SK-N-SH (cell line): ENCODE data around the gene PRDM11.

ENCODE experiments used
- CTCF ChIP-seq: fragments of 200-600 bp; sonication (generic); IDR thresholded peaks from 2 replicates; pipeline ENCODE4 v1.6.1; 2017; ENCODE audit warnings: antibody characterized with exemption, mild to moderate bottlenecking, moderate library complexity
- EP300 ChIP-seq, 2 experiments: IDR thresholded peaks; 2 replicates each; pipeline versions ENCODE4 v1.4.0 to v1.6.1; 2012; ENCODE audit warnings: borderline replicate concordance in 1 of 2, low read depth in 1 of 2, low read length in 1 of 2
- EZH2phosphoT487 ChIP-seq: fragments of 200-600 bp; sonication (generic); IDR thresholded peaks from 2 replicates; pipeline ENCODE4 v1.6.1; 2017; ENCODE audit warnings: low read depth, mixed run types, mild to moderate bottlenecking, antibody characterized with exemption, moderate library complexity, borderline replicate concordance
- FOSL2 ChIP-seq: IDR thresholded peaks from 2 replicates; pipeline ENCODE4 v1.4.0; 2012; ENCODE audit warnings: low read depth, mild to moderate bottlenecking, moderate library complexity, borderline replicate concordance
- FOXJ3 ChIP-seq: sonication (generic); formaldehyde crosslinking; IDR thresholded peaks from 2 replicates; pipeline ENCODE4 v1.5.1; 2020; ENCODE audit warnings: mild to moderate bottlenecking, missing genetic modification reagents
- JUND ChIP-seq: IDR thresholded peaks from 2 replicates; pipeline ENCODE4 v1.4.0; 2012
- NFIC ChIP-seq: IDR thresholded peaks from 2 replicates; pipeline ENCODE4 v1.4.0; 2012; ENCODE audit warnings: borderline replicate concordance
- POLR2AphosphoS5 ChIP-seq: IDR thresholded peaks from 2 replicates; pipeline ENCODE4 v1.6.1; 2012; ENCODE audit warnings: low read depth, low read length
- REST ChIP-seq: IDR thresholded peaks from 2 replicates; pipeline ENCODE4 v1.6.1; 2012; ENCODE audit warnings: mild to moderate bottlenecking, low read depth, low read length, moderate library complexity
- RFX5 ChIP-seq: IDR thresholded peaks from 2 replicates; pipeline ENCODE4 v1.6.1; 2012; ENCODE audit warnings: mild to moderate bottlenecking, improper control_type of control experiment, low read length
- TF ChIP-seq, protein P1 (sequence below): fragments of 150-350 bp; IDR thresholded peaks from 2 replicates; pipeline ENCODE4 v1.6.1; 2017; ENCODE audit warnings: antibody characterized with exemption, low read length, low read depth, borderline replicate concordance

- TF ChIP-seq CTCF (no peak), RFX5 (no peak), EP300 (IDR thresholded peaks at IDR 0.05; ENCODE audit: borderline replicate concordance in 1 of 2, low read depth in 1 of 2, low read length in 1 of 2) (no peak), FOXJ3 (CRISPR knock-in tag) (no peak), JUND (no peak), NFIC (no peak), FOSL2 (no peak), POLR2AphosphoS5 (no peak), REST (no peak), EZH2phosphoT487 (no peak)
- TF ChIP-seq, protein P1, sequence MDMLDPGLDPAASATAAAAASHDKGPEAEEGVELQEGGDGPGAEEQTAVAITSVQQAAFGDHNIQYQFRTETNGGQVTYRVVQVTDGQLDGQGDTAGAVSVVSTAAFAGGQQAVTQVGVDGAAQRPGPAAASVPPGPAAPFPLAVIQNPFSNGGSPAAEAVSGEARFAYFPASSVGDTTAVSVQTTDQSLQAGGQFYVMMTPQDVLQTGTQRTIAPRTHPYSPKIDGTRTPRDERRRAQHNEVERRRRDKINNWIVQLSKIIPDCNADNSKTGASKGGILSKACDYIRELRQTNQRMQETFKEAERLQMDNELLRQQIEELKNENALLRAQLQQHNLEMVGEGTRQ = no peak
Measured at GRCh38 chr11:45254070-45254469, 107.6 kb downstream of the PRDM11 start.
